ENCODE data around the gene ITPR1. TPM values are rescaled to one million over a fixed set of nuclear protein-coding genes. Genes with fewer than 3 reads are reported as not detected.

The ITPR1 gene
- polyA plus RNA-seq, 1 of the 3 experiments (the other 2 are of a cell fraction) = 5.9 TPM

- Histone ChIP-seq H3K27me3 (ENCODE audit: insufficient read depth) (no peaks in the 10 kb centered on the region), H3K9me2 (no peaks in the 10 kb centered on the region), H3K4me2 (0 out of 2 replicates have a peak overlapping the region, but pooled peaks have one; percentile 99), H3K9ac (no peak overlapping the region), H3K36me3 (replicated peaks in 1 of 2; ENCODE audit: control insufficient read depth in 1 of 2, insufficient read depth in 2 of 2, low read length in 1 of 2) (no peaks in the 10 kb centered on the region), H3K79me2 (ENCODE audit: insufficient read depth) (no peaks in the 10 kb centered on the region), H3F3A (replicated peaks; ENCODE audit: insufficient read depth) (peaks cover 3% of the 10 kb centered on the region), H3K9me3 (no peaks in the 10 kb centered on the region), H4K20me1 (ENCODE audit: insufficient read depth) (no peaks in the 10 kb centered on the region), H3K27ac (ENCODE audit: low read depth in 2 of 2, low read length in 1 of 2) (no peak overlapping the region), H3K4me3 (ENCODE audit: low read depth in 2 of 2, low read length in 1 of 2) (peak overlapping the region in 1 of 2 experiments; percentile 96; a peak in 1 of 4 replicates), H2AFZ (ENCODE audit: low read depth) (no peak overlapping the region), H3K4me1 (ENCODE audit: control insufficient read depth in 1 of 2, insufficient read depth in 2 of 2, low read depth in 1 of 2, low read length in 1 of 2) (peaks cover 0 to 21% of the 10 kb centered on the region in 2 experiments; a peak in 2 of 4 replicates)
- 95% methylated on average over 3 of the region's 3 CpGs for WGBS (ENCODE audit: low lambda C conversion rate)
- no peak for TF ChIP-seq ELF1 (IDR thresholded peaks at IDR 0.05)
- TF ChIP-seq, protein P1, sequence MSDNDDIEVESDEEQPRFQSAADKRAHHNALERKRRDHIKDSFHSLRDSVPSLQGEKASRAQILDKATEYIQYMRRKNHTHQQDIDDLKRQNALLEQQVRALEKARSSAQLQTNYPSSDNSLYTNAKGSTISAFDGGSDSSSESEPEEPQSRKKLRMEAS (IDR thresholded peaks at IDR 0.05; ENCODE audit: low read depth) = no peak
- TF ChIP-seq, protein P2, sequence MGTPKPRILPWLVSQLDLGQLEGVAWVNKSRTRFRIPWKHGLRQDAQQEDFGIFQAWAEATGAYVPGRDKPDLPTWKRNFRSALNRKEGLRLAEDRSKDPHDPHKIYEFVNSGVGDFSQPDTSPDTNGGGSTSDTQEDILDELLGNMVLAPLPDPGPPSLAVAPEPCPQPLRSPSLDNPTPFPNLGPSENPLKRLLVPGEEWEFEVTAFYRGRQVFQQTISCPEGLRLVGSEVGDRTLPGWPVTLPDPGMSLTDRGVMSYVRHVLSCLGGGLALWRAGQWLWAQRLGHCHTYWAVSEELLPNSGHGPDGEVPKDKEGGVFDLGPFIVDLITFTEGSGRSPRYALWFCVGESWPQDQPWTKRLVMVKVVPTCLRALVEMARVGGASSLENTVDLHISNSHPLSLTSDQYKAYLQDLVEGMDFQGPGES (IDR thresholded peaks at IDR 0.05; ENCODE audit: low read depth, low read length) = no peak
- no peak for TF ChIP-seq USF2 (IDR thresholded peaks at IDR 0.05; ENCODE audit: borderline replicate concordance, low read depth, low read length)
- no peak for TF ChIP-seq RAD21 (IDR thresholded peaks at IDR 0.05; ENCODE audit: low read length)
- TF ChIP-seq CTCF (IDR thresholded peaks at IDR 0.05) = no peak
- TF ChIP-seq SMC3 (IDR thresholded peaks at IDR 0.05; ENCODE audit: low read depth, low read length) = no peak
- TF ChIP-seq NFIC (IDR thresholded peaks at IDR 0.05; ENCODE audit: borderline replicate concordance) = no peak
- no peak for TF ChIP-seq ZBTB33 (IDR thresholded peaks at IDR 0.05; ENCODE audit: borderline replicate concordance, low read depth)
- TF ChIP-seq EP300 (IDR thresholded peaks at IDR 0.05; ENCODE audit: borderline replicate concordance in 1 of 2, low read depth in 1 of 2, low read length in 1 of 2) = no peak
- no peak for TF ChIP-seq REST (IDR thresholded peaks at IDR 0.05; ENCODE audit: low read depth, low read length)
- TF ChIP-seq USF1 (IDR thresholded peaks at IDR 0.05; ENCODE audit: borderline replicate concordance, low read depth) = no peak
- TF ChIP-seq YY1 (IDR thresholded peaks at IDR 0.05; ENCODE audit: low read depth) = no peak
- TF ChIP-seq FOXM1 (IDR thresholded peaks at IDR 0.05; ENCODE audit: low read depth) = no peak
- no peak for TF ChIP-seq RFX5 (IDR thresholded peaks at IDR 0.05; ENCODE audit: low read length)
- no peak for TF ChIP-seq CHD2 (IDR thresholded peaks at IDR 0.05; ENCODE audit: low read length, partially characterized antibody)
- TF ChIP-seq JUND (IDR thresholded peaks at IDR 0.05) = no peak
- no peak for DNase-seq
- ChIA-PET POLR2A (interaction anchor here (1.0 kb wide), 1 partner anchor 9 kb away, joined by 3 read pairs; no protein-coding TSS in a partner anchor), CTCF (interaction anchor here (0.7 to 7.8 kb wide), 8 partner anchors 10 to 145 kb away, joined by 3 to 44 read pairs (median 4); no protein-coding TSS in a partner anchor)
Observed at GRCh38 chr3:4495294-4496086, 2.3 kb downstream of the ITPR1 start.

Data from SK-N-SH (cell line).